ENCODE measurements around the gene MSMB. TPM values are rescaled to one million over a fixed set of nuclear protein-coding genes. Genes with fewer than 3 reads are reported as not detected.
A peak's percentile ranks its signal among the peaks of the same experiment; 100 is the strongest.

The MSMB gene
- total and polyA plus RNA-seq, 9 of the 15 experiments (the other 6 are each of a cell fraction or from before 2014, with no cell fraction given): 0.21 to 0.60 TPM; not detected in 7

GRCh38 chr10:46069771-46070463 is 23.8 kb upstream of the MSMB start (continued):
- TF ChIP-seq ARID3B (CRISPR knock-in tag; IDR thresholded peaks at IDR 0.05; ENCODE audit: borderline replicate concordance): no peak

GRCh38 chr10:46068905-46069304 is 22.8 kb upstream of the MSMB start:
- H3K36me3 ChIP-seq (ENCODE audit: control insufficient read depth, insufficient read depth, low read length): no peaks in the 10 kb centered on the region
- no peak overlapping the region for H3K4me3 ChIP-seq
- H4K20me1 ChIP-seq (replicated peaks; ENCODE audit: control insufficient read depth, insufficient read depth, low read length): no peaks in the 10 kb centered on the region
- no TSS peak for BruUV-seq (replicated peaks)
- no peaks in the 10 kb centered on the region for H3K27me3 ChIP-seq (ENCODE audit: control insufficient read depth in 2 of 2, insufficient read depth in 2 of 2, low read length in 2 of 2)
- peak overlapping the region; percentile 60 for H2AFZ ChIP-seq (ENCODE audit: low read depth, low read length)
- DNase-seq (ENCODE audit: extremely low read depth in 1 of 4, low spot score in 3 of 4) (no peak), FAIRE-seq (no peak), ATAC-seq (no peak)
- POLR2A ChIA-PET: interaction anchor here (1.4 kb wide), 1 partner anchor 8 kb away, joined by 7 read pairs; no protein-coding TSS in a partner anchor
- CTCF ChIA-PET (ENCODE audit: low intra/inter-chr PET ratio): no interaction called here
- no peak overlapping the region for H3K9ac ChIP-seq (ENCODE audit: insufficient read depth in 1 of 2, low read depth in 2 of 2, low read length in 2 of 2)
- H3K9me3 ChIP-seq (replicated peaks; ENCODE audit: control insufficient read depth, insufficient read depth, low read depth, low read length): no peaks in the 10 kb centered on the region
- H3K4me2 ChIP-seq (ENCODE audit: insufficient read depth, low read length): no peak overlapping the region
- no peaks in the 10 kb centered on the region for H3K9me1 ChIP-seq (ENCODE audit: control insufficient read depth, insufficient read depth, low read length)
- WGBS (ENCODE audit: insufficient coverage, low coverage, missing lambda C conversion rate): 21% methylated on average over 2 of the region's 2 CpGs
- intact Hi-C loops (cut with micrococcal nuclease): no loop called here
- H3K4me1 ChIP-seq (replicated peaks in 1 of 2; ENCODE audit: control insufficient read depth in 2 of 2, insufficient read depth in 2 of 2, low read length in 2 of 2): peaks cover 0 to 11% of the 10 kb centered on the region in 2 experiments; a peak in 3 of 5 replicates
- no peaks in the 10 kb centered on the region for H3K79me2 ChIP-seq (ENCODE audit: control insufficient read depth, insufficient read depth, low read length)
- in situ Hi-C loops (cut with MboI): no loop called here
- H3K27ac ChIP-seq (ENCODE audit: extremely low read depth, low read depth, low read length): no peak overlapping the region
- no peak for TF ChIP-seq CC2D1A (IDR thresholded peaks at IDR 0.05)
- TF ChIP-seq ZNF609 (CRISPR knock-in tag; IDR thresholded peaks at IDR 0.05; ENCODE audit: borderline replicate concordance): no peak
- TF ChIP-seq UBTF (IDR thresholded peaks at IDR 0.05; ENCODE audit: borderline replicate concordance in 1 of 2, low read depth in 2 of 2, low read length in 2 of 2): no peak
- TF ChIP-seq ZNF655 (CRISPR knock-in tag; IDR thresholded peaks at IDR 0.05): no peak
- TF ChIP-seq FOXA3 (CRISPR knock-in tag; conservative IDR thresholded peaks at IDR 0.05 in 1 of 2, IDR thresholded peaks at IDR 0.05 in 1 of 2): no peak
